SHP77 (cell line): Measurements from ENCODE around the gene HSF4.

Source experiments
- DNase-seq, 2 experiments: peaks; one replicate each; lab custom pipeline; 2025; lab: John Stamatoyannopoulos, UW

Gene HSF4

GRCh38 chr16:67166598-67167168, 2.1 kb downstream of the HSF4 start:
- DNase-seq = no peak

- no peak for DNase-seq
These were observed 3.0 kb downstream of the HSF4 start for GRCh38 chr16:67167588-67167987.

GRCh38 chr16:67169011-67169451, 4.5 kb downstream of the HSF4 start:
- DNase-seq = no peak

GRCh38 chr16:67169642-67170167, 5.2 kb downstream of the HSF4 start:
- peak; percentile 33 to 67 for DNase-seq

- DNase-seq = peak; percentile 86 to 88
These were observed 5.8 kb downstream of the HSF4 start, which contains the start of gene NOL3 for GRCh38 chr16:67170168-67170948. TSS of gene NOL3 (plus strand) at chr16:67170538.

GRCh38 chr16:67170949-67171649, 6.6 kb downstream of the HSF4 start:
- DNase-seq = no peak

GRCh38 chr16:67173323-67173722, 8.8 kb downstream of the HSF4 start:
- no peak for DNase-seq

- DNase-seq = peak; percentile 84 to 90
These were observed 9.5 kb downstream of the HSF4 start for GRCh38 chr16:67173808-67174705.

- DNase-seq = no peak
These were observed 10.2 kb downstream of the HSF4 start for GRCh38 chr16:67174706-67175231.

- no peak for DNase-seq
These were observed 12.1 kb downstream of the HSF4 start for GRCh38 chr16:67176662-67177061.

- DNase-seq = peak; percentile 38 to 77
These were observed 13.5 kb downstream of the HSF4 start for GRCh38 chr16:67177743-67178699.

GRCh38 chr16:67179421-67180080, 15.0 kb downstream of the HSF4 start:
- peak in 1 of 2 experiments; percentile 17 for DNase-seq

GRCh38 chr16:67180166-67180565, 15.6 kb downstream of the HSF4 start:
- no peak for DNase-seq

- no peak for DNase-seq
These were observed 16.8 kb downstream of the HSF4 start for GRCh38 chr16:67181346-67181745.

- no peak for DNase-seq
These were observed 17.7 kb downstream of the HSF4 start for GRCh38 chr16:67182288-67182687.

- no peak for DNase-seq
These were observed 18.7 kb downstream of the HSF4 start for GRCh38 chr16:67183284-67183626.

- peak; percentile 95 to 97 for DNase-seq
These were observed 19.3 kb downstream of the HSF4 start, which contains the start of gene MATCAP1 for GRCh38 chr16:67183627-67184452. TSS of gene MATCAP1 (minus strand) at chr16:67183963. CDS start at chr16:67180610, 3,353 bp downstream.

GRCh38 chr16:67184453-67184994, 20.0 kb downstream of the HSF4 start:
- DNase-seq = peak in 1 of 2 experiments; percentile 51
